HCT116 (cell line): Measurements from ENCODE around the gene ZFP92. TPM values are rescaled to one million over a fixed set of nuclear protein-coding genes. Genes with fewer than 3 reads are reported as not detected.

Experiments used
- ATAC-seq: fragments of 200-7000 bp; cut with Tn5 transposase; 2 replicates; pipeline ENCODE4 v1.9.1; 2020; ENCODE audit warnings: mild to moderate bottlenecking, moderate library complexity
- BruUV-seq: library from RNA; stranded (reverse); fragments of 400-500 nt; replicated peaks from 2 replicates; lab custom pipeline; 2021; lab: Mats Ljungman, UMichigan
- CTCF ChIA-PET: fragments of 300-600 bp; sonication (Branson Sonifier 250); formaldehyde crosslinking; loops from one replicate; lab custom pipeline; 2021; ENCODE audit warnings: antibody characterized with exemption; lab: Charles Lee
- POLR2A ChIA-PET: fragments of 300-600, 350-600 bp; sonication (Branson Sonifier 250); formaldehyde crosslinking; loops from one replicate; lab custom pipeline; 2021; ENCODE audit warnings: antibody characterized with exemption; lab: Charles Lee
- RAD21 ChIA-PET, 2 experiments: fragments of 300-600 bp; sonication (Branson Sonifier 250); formaldehyde crosslinking; loops; one replicate each; lab custom pipeline; 2023; ENCODE audit warnings: low total read pairs in 2 of 2; ENCODE audit not compliant: uncharacterized antibody in 2 of 2, unreplicated experiment in 2 of 2, low non-redundant PET in 1 of 2; lab: Charles Lee
- DNase-seq: peaks from one replicate; pipeline ENCODE4 v3.0.0-alpha.2; 2010; ENCODE audit warnings: low read depth, low spot score
- H2AFZ ChIP-seq: fragments of 200-600 bp; shearing (Covaris generic), sonication (generic); 2 replicates; pipeline ENCODE4 v1.6.1; 2017; ENCODE audit warnings: low read depth, mixed run types, mixed read lengths, antibody characterized with exemption, low read length; ENCODE audit not compliant: poor library complexity, severe bottlenecking
- H3K27ac ChIP-seq: 2 replicates; pipeline ENCODE4 v1.5.1; 2012; ENCODE audit warnings: low read depth, low read length
- H3K27me3 ChIP-seq: fragments of 200-600 bp; sonication (generic); 2 replicates; pipeline ENCODE4 v1.6.1; 2016; ENCODE audit warnings: mixed run types, low read length, mixed read lengths; ENCODE audit not compliant: insufficient read depth
- H3K36me3 ChIP-seq, 2 experiments: fragments of 200-500 bp in 1 of 2; fragments of 200-600 bp in 1 of 2; sonication (Bioruptor generic) in 1 of 2; sonication (generic) in 1 of 2; 2 replicates each; pipeline versions ENCODE4 v1.5.1 to v1.6.1; 2014 to 2016; ENCODE audit warnings: low read length in 2 of 2, inconsistent platforms in 1 of 2, mixed read lengths in 1 of 2, mixed run types in 1 of 2; ENCODE audit not compliant: insufficient read depth in 2 of 2, control insufficient read depth in 1 of 2
- H3K4me1 ChIP-seq, 2 experiments: fragments of 200-600 bp in 1 of 2; sonication (generic) in 1 of 2; 2 replicates each; pipeline versions ENCODE4 v1.5.1 to v1.6.1; 2012 to 2017; ENCODE audit warnings: low read length in 2 of 2, inconsistent platforms in 1 of 2, mild to moderate bottlenecking in 1 of 2, mixed read lengths in 1 of 2, mixed run types in 1 of 2, moderate library complexity in 1 of 2; ENCODE audit not compliant: insufficient read depth in 2 of 2, control insufficient read depth in 1 of 2
- H3K4me2 ChIP-seq: fragments of 200-600 bp; sonication (generic); 2 replicates; pipeline ENCODE4 v1.6.1; 2017; ENCODE audit warnings: mixed run types, low read length, mixed read lengths
- H3K4me3 ChIP-seq, 2 experiments: fragments of 200-600 bp in 1 of 2; sonication (generic) in 1 of 2; replicated peaks in 1 of 2; 2 replicates each; pipeline ENCODE4 v1.5.1; 2011 to 2016; ENCODE audit warnings: low read length in 2 of 2, control low read depth in 1 of 2, low read depth in 1 of 2, mild to moderate bottlenecking in 1 of 2, mixed read lengths in 1 of 2, mixed run types in 1 of 2
- H3K79me2 ChIP-seq: fragments of 200-600 bp; sonication (generic); 2 replicates; pipeline ENCODE4 v1.6.1; 2017; ENCODE audit warnings: mild to moderate bottlenecking, mixed run types, low read length, moderate library complexity, mixed read lengths; ENCODE audit not compliant: insufficient read depth
- H3K9ac ChIP-seq: fragments of 200-600 bp; sonication (generic); 2 replicates; pipeline ENCODE4 v1.6.1; 2016; ENCODE audit warnings: low read length, mixed read lengths
- H3K9me2 ChIP-seq: fragments of 200-600 bp; sonication (generic), shearing (Covaris generic); 2 replicates; pipeline ENCODE4 v1.6.1; 2017; ENCODE audit warnings: mixed run types, mild to moderate bottlenecking, moderate library complexity; ENCODE audit not compliant: insufficient read depth
- H3K9me3 ChIP-seq, 2 experiments: fragments of 200-500 bp in 1 of 2; fragments of 200-600 bp in 1 of 2; sonication (Bioruptor generic) in 1 of 2; sonication (generic) in 1 of 2; 2 replicates each; pipeline ENCODE4 v1.6.1; 2014 to 2017; ENCODE audit warnings: low read length in 2 of 2, mixed read lengths in 2 of 2, inconsistent platforms in 1 of 2, low read depth in 1 of 2, mild to moderate bottlenecking in 1 of 2, mixed run types in 1 of 2, moderate library complexity in 1 of 2; ENCODE audit not compliant: control insufficient read depth in 1 of 2, insufficient read depth in 1 of 2
- H4K20me1 ChIP-seq: fragments of 200-600 bp; sonication (generic), shearing (Covaris generic); 2 replicates; pipeline ENCODE4 v1.6.1; 2017; ENCODE audit warnings: mixed run types, mild to moderate bottlenecking, moderate library complexity; ENCODE audit not compliant: insufficient read depth
- ATF3 ChIP-seq: IDR thresholded peaks from 2 replicates; pipeline ENCODE4 v1.6.1; 2012
- CBX3 ChIP-seq: IDR thresholded peaks from 2 replicates; pipeline ENCODE4 v1.6.1; 2012; ENCODE audit warnings: low read depth
- CEBPB ChIP-seq: IDR thresholded peaks from 2 replicates; pipeline ENCODE4 v1.6.1; 2012; ENCODE audit warnings: low read depth
- EGR1 ChIP-seq: IDR thresholded peaks from 2 replicates; pipeline ENCODE4 v1.6.1; 2012; ENCODE audit warnings: low read depth
- EZH2 ChIP-seq: fragments of 200-600 bp; sonication (generic); IDR thresholded peaks from 2 replicates; pipeline ENCODE4 v1.6.1; 2017; ENCODE audit warnings: antibody characterized with exemption, mixed run types
- POLR2A ChIP-seq: IDR thresholded peaks from 2 replicates; pipeline ENCODE4 v1.7.0; 2011; ENCODE audit warnings: borderline replicate concordance; ENCODE audit not compliant: insufficient read depth, insufficient read length; ENCODE audit errors: extremely low read depth
- SP1 ChIP-seq: IDR thresholded peaks from 2 replicates; pipeline ENCODE4 v1.6.1; 2012; ENCODE audit warnings: low read depth
- SRF ChIP-seq: IDR thresholded peaks from 2 replicates; pipeline ENCODE4 v1.6.1; 2012; ENCODE audit warnings: low read depth
- TCF7L2 ChIP-seq: IDR thresholded peaks from 2 replicates; pipeline ENCODE4 v1.7.0; 2011; ENCODE audit warnings: borderline replicate concordance, inconsistent platforms; ENCODE audit not compliant: insufficient read depth, insufficient read length; ENCODE audit errors: extremely low read depth
- YY1 ChIP-seq: IDR thresholded peaks from 2 replicates; pipeline ENCODE4 v1.6.1; 2011; ENCODE audit warnings: low read length, low read depth, moderate library complexity, mild to moderate bottlenecking; ENCODE audit not compliant: insufficient replicate concordance; ENCODE audit errors: extremely low read depth
- intact Hi-C: fragments of 100-400 bp; cut with micrococcal nuclease; formaldehyde crosslinking; loops from 2 replicates; pipeline ENCODE4 v1.10.0; 2022
- total RNA-seq: library from RNA; stranded (reverse); gene quantifications from one replicate; pipeline ENCODE4 v1.2.1, GENCODE V29; 2021; ENCODE audit not compliant: unreplicated experiment
- TF ChIP-seq, protein P1 (sequence below): IDR thresholded peaks from 2 replicates; pipeline ENCODE4 v1.6.1; 2012; ENCODE audit warnings: low read depth

The ZFP92 gene
- total RNA-seq, 1 experiment from 2014 or later: not detected

GRCh38 chrX:153430796-153431195 is 19.5 kb downstream of the ZFP92 start (continued):
- TF ChIP-seq, protein P1, sequence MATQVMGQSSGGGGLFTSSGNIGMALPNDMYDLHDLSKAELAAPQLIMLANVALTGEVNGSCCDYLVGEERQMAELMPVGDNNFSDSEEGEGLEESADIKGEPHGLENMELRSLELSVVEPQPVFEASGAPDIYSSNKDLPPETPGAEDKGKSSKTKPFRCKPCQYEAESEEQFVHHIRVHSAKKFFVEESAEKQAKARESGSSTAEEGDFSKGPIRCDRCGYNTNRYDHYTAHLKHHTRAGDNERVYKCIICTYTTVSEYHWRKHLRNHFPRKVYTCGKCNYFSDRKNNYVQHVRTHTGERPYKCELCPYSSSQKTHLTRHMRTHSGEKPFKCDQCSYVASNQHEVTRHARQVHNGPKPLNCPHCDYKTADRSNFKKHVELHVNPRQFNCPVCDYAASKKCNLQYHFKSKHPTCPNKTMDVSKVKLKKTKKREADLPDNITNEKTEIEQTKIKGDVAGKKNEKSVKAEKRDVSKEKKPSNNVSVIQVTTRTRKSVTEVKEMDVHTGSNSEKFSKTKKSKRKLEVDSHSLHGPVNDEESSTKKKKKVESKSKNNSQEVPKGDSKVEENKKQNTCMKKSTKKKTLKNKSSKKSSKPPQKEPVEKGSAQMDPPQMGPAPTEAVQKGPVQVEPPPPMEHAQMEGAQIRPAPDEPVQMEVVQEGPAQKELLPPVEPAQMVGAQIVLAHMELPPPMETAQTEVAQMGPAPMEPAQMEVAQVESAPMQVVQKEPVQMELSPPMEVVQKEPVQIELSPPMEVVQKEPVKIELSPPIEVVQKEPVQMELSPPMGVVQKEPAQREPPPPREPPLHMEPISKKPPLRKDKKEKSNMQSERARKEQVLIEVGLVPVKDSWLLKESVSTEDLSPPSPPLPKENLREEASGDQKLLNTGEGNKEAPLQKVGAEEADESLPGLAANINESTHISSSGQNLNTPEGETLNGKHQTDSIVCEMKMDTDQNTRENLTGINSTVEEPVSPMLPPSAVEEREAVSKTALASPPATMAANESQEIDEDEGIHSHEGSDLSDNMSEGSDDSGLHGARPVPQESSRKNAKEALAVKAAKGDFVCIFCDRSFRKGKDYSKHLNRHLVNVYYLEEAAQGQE: no peak
- TF ChIP-seq CBX3: no peak
- TF ChIP-seq EZH2: no peak
- TF ChIP-seq SP1: no peak
- no peak for TF ChIP-seq YY1
- TF ChIP-seq EGR1: no peak
- TF ChIP-seq POLR2A: no peak
- TF ChIP-seq ATF3: no peak
- no peak for TF ChIP-seq SRF
- TF ChIP-seq TCF7L2: no peak

- TF ChIP-seq CEBPB: no peak
- TF ChIP-seq CBX3: no peak
- TF ChIP-seq YY1: no peak
- ChIA-PET POLR2A (no interaction called here), CTCF (no interaction called here), RAD21 (no interaction called here)
- no TSS peak for BruUV-seq
- Histone ChIP-seq H3K4me3 (no peak overlapping the region), H2AFZ (no peak overlapping the region), H3K27ac (no peak overlapping the region), H3K9me3 (no peaks in the 10 kb centered on the region), H3K9ac (no peak overlapping the region), H3K36me3 (no peaks in the 10 kb centered on the region), H3K4me2 (no peak overlapping the region), H3K27me3 (no peaks in the 10 kb centered on the region), H4K20me1 (no peaks in the 10 kb centered on the region), H3K9me2 (no peaks in the 10 kb centered on the region), H3K4me1 (no peaks in the 10 kb centered on the region), H3K79me2 (no peaks in the 10 kb centered on the region)
- intact Hi-C loops: no loop called here
- DNase-seq (no peak), ATAC-seq (no peak)
Observed at GRCh38 chrX:153433161-153433680, 21.9 kb downstream of the ZFP92 start.
